K562 (cell line): Measurements from ENCODE around the gene CTIF.

Source experiments
- COPS2 ChIP-seq: fragments of 450-650 bp; conservative IDR thresholded peaks from 2 replicates; pipeline ENCODE4 v1.6.1; 2016; ENCODE audit warnings: mild to moderate bottlenecking, moderate library complexity
- HDGF ChIP-seq: fragments of 450-650 bp; IDR thresholded peaks from 2 replicates; pipeline ENCODE4 v1.6.1; 2016
- POLR2AphosphoS5 ChIP-seq: IDR thresholded peaks from 2 replicates; pipeline ENCODE4 v1.6.1; 2011; ENCODE audit warnings: mild to moderate bottlenecking, low read depth, low read length, moderate library complexity; ENCODE audit not compliant: control insufficient read depth, insufficient read depth

DNA sequence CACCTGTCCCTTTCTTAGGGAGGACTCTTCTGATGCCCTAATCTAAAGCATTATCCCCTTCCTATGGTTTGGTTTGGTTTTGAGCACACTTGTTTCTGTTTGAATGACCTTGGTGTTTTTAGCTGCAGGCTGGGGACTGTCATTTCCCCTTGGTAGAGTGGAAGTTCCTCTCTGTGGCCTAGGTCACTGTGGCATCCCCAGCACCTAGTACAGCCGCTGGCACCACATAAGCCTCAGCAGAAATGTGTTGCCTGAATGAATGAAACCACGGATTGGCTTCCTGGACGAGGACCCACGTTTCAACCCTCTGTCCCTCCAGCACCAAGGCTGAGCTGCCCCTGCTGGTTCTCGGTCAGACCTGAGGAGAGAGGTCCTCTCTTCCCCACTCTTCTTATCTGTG, 159.9 kb downstream of the CTIF start:
- TF ChIP-seq POLR2AphosphoS5 (no peak), HDGF (no peak), COPS2 (no peak)
